Non-pigmented ciliary epithelial cell (primary cell): ENCODE data around the gene CYTH3.
"Not testable (repeated sequence)": the region's sequence is repeated elsewhere in the genome, so short reads cannot be mapped to it uniquely, and the experiment has no call there.

Experiments
- DNase-seq: peaks from one replicate; pipeline ENCODE4 v3.0.0-alpha.2; 2010; ENCODE audit warnings: low read depth

The CYTH3 gene

DNA sequence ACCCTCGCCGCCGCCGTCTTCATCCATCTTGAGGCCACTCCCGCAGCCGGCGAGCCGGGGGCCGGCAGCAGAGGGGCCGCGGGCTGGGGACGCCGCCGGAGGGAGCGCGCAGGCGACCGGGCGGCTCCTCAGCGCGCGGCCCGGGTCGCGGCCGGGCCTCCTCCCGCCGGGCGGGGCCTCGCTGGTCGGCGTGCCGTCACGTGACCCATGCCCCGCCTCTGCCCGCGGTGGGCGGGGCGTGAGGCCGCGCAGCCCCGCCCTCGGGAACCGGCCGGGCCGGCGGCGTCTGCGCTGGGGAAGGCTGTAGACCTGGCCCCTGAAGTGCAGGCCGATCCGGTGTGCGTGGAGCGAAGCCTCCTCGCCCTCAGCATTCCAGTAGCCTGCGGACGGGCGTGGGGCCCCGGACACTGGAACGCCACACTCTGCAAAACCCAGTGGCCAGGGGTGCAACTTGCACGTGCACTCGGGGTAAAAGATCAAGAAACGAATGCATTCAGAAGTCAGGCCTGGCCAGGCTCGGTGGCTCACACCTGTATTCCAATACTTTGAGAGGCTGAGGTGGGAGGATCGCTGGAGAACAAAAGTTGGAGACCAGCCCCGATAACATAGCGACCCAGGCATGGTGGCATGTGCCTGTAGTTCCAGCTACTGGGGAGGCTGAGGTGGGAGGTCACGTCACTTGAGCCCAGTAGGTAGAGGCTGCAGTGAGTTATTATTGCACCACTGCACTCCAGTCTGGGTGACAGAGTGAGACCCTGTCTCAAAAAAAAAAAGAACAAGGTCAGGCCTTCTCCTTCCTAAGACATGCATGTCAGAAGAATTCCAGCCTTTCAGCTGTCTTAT is at the start of gene CYTH3:
Gene CYTH3, minus strand, starts transcription at position 144 of the 843 bp plus-strand sequence. Its CDS starts 117 bp downstream, at position 27.
- DNase-seq, result no peak

DNA sequence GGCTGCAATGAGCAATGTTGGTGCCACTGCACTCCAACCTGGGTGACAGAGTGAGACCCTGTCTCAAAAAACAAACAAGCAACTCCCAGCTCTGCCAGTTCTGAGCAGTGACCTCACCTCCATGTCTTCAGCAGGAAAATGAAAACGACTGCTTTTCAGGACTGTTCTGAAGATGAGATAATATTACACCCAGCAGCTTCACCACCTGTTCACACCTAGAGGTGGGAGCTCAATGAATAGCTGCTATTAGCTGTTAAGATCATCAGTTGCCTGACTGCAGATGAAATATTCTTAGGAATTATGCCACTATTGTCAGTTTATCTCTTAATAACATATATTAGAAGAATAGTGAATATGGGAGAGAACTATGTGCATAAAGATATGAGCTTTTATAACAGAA is 48.4 kb upstream of the CYTH3 start:
- no peak for DNase-seq

DNA sequence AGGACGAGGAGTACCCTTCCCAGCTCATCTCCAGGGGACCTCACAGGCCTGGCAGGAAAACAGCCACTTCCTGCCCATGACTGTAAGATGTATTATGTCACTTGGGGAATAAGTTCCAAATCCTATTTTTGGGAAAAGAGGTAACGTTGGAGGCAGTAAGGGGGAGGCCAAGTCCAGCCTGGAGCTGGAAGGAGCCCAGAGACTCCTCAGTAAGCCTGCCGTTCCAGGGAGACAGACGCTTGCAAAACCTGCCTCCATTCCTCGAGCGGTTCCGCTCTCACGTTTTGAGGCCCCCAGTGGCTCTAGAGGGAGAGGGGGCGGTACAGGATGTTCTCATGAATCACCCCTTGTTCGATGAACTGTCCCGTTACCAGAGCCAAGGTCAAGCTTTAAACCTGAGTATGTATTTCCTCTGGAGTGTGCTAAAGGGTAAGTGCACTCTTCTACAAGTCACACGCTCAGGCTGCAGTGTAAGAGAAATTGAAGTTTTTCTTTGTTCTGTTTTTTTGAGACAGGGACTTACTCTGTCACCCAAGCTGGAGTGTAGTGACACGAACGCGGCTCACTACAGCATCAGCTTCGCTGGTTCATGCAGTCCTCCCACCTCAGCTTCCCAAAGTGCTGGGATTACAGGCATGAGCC is 45.5 kb upstream of the CYTH3 start:
- peak; percentile 14 for DNase-seq

- DNase-seq, result no peak
Measured at GRCh38 chr7:6316226-6316625, 43.8 kb upstream of the CYTH3 start.

- DNase-seq, result no peak
Measured at GRCh38 chr7:6315746-6316145, 43.3 kb upstream of the CYTH3 start.

GRCh38 chr7:6310271-6310993 is 38.0 kb upstream of the CYTH3 start:
- no peak for DNase-seq

DNA sequence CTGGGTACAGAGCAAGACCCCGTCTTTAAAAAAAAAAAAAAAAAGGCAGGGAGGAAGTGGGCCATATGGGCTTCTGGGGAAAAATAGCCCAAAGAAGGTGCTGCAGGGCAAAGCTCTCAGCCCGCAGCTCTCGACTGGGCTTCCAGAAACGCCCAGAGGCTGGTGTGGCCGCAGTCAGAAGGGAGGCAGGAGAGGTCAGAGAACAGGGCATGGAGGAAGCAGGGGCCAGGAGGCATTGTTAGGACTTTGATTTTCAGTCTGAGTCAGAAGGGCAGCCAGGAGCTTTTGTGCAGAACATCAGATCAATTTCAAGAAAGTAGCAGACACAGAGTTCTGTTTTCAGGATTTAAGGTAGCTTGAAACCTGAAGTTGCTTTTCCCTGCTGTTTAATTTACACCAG is 35.3 kb upstream of the CYTH3 start:
- no peak for DNase-seq

DNA sequence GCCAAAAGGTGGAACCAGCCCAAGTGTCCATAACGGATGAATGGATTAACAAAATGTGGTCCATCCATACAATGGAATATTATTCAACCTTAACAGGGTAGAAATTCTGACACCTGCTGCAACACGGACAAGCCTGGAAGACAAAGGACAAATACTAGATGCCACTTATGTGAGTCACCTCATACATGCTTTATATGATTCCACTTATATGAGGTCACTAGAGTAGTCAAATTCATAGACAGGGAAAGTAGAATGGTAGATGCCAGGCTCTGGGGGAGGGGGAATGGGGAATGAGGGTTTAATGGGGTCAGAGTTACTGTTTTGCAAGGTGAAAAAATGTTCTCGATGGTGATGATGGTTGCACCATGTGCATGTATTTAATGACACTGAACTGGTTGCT is 34.0 kb upstream of the CYTH3 start:
- no peak for DNase-seq

- no peak for DNase-seq
Measured at GRCh38 chr7:6305330-6305729, 32.9 kb upstream of the CYTH3 start.

DNA sequence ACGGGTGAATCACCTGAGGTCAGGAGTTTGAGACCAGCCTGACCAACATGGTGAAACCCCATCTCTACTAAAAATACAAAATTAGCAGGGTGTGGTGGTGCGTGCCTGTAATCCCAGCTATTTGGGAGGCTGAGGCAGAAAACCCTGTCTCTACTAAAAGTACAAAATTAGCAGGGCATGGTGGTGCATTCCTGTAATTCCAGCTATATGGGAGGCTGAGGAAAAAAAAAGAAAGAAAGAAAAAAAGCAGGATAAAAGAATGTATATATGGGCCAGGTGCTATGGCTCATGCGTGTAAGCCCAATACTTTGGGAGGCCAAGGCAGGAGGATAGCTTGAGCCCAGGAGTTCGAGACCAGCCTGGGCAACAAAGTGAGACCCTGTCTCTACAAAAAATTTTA is 29.0 kb upstream of the CYTH3 start:
- not testable (repeated sequence) for DNase-seq

- no peak for DNase-seq
Measured at GRCh38 chr7:6299774-6300173, 27.4 kb upstream of the CYTH3 start.

DNA sequence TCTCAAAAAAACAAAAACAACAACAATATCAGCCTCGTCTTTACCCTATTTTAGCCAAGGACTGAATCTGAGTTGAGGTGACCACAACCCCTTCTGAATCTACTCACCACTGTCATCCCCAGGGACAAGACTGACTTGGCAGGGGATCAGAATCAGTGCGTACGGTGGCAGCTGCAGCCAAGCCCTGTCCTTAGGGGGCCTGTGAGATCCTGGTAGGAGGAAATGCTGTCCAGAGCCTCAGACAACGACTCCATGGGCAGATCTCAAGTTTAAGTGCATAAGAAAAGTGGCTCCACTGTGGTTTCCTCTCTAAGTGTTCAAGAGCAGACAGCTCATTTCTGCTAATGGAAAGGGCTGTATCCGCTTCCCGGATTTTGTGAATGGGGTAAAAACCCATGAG is 22.4 kb upstream of the CYTH3 start:
- no peak for DNase-seq

GRCh38 chr7:6293202-6293601 is 20.8 kb upstream of the CYTH3 start:
- DNase-seq, result no peak

GRCh38 chr7:6291941-6292340 is 19.5 kb upstream of the CYTH3 start:
- not testable (repeated sequence) for DNase-seq

- DNase-seq, result no peak
Measured at GRCh38 chr7:6291531-6291930, 19.1 kb upstream of the CYTH3 start.

DNA sequence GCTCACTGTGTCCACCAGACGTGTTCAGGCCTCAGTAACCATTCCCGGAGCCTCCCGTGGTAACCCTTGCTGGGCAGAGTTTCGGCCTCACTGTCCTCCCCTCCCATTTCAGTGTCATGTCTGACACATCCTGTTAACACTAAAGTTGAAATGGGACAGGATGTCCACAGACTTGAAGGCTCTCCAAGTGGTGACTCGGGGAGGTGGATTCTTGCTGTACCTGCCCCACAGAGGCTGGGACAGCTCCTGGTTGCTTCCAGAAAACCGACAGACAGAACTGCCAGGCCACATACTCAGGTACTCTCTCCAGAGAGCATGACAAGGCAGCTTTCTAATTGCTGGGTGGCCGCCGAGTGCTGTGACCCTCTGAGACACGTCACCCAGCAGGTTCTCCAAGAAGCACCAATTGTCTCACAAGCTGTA is 17.9 kb upstream of the CYTH3 start:
- no peak for DNase-seq

GRCh38 chr7:6288270-6288860 is 15.9 kb upstream of the CYTH3 start:
- DNase-seq, result no peak

- no peak for DNase-seq
Measured at GRCh38 chr7:6286486-6286885, 14.1 kb upstream of the CYTH3 start.

- no peak for DNase-seq
Measured at GRCh38 chr7:6284461-6285360, 12.3 kb upstream of the CYTH3 start.

GRCh38 chr7:6284055-6284400 is 11.6 kb upstream of the CYTH3 start:
- no peak for DNase-seq

DNA sequence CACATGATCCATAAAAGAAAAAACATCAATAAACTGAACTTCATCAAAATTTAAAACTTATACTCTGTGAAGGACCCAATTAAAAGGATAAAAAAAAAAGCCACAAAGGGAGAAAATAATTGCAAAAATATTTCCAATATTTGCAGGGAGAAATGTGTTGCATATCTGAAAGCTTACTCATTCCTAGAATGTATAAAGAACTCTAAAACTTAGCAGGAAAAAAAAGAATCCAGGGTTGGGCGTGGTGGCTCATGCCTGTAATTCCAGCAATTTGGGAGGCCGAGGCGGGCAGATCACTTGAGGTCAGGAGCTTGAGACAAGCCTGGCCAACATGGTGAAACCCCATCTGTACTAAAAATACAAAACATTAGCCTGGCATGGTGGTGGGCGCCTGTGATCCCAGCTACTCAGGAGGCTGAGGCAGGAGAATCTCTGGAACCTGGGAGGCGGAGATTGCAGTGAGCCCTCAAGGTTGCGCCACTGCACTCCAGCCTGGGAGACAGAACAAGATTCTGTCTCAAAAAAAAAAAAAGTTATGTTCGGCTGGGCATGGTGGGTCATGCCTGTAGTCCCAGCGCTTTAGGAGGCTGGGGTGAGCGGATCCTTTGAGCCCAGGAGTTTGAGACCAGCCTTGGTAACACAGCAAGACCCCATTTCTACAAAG is 11.1 kb upstream of the CYTH3 start:
- not testable (repeated sequence) for DNase-seq
